WTC11 (cell line): ENCODE data around the gene STK32C. TPM values are rescaled to one million over a fixed set of nuclear protein-coding genes. Genes with fewer than 3 reads are reported as not detected.
A peak's percentile ranks its signal among the peaks of the same experiment; 100 is the strongest.

ENCODE experiments used
- ATAC-seq: fragments of 200-7000 bp; cut with Tn5 transposase; 2 replicates; pipeline ENCODE4 v1.10.0; 2021; ENCODE audit warnings: mild to moderate bottlenecking, moderate library complexity
- CTCF ChIA-PET: fragments of 300-600 bp; sonication (Branson Sonifier 250); formaldehyde crosslinking; loops from one replicate; lab custom pipeline; 2021; ENCODE audit warnings: antibody characterized with exemption; lab: Charles Lee
- POLR2A ChIA-PET: fragments of 350-600 bp; sonication (Branson Sonifier 250); formaldehyde crosslinking; loops from one replicate; lab custom pipeline; 2021; ENCODE audit warnings: antibody characterized with exemption; lab: Charles Lee
- DNase-seq: peaks from one replicate; pipeline ENCODE4 v3.0.0; 2021; ENCODE audit warnings: low spot score
- H3K27ac Mint-ChIP-seq: 2 replicates; pipeline ENCODE4 v1.8.0; 2021; ENCODE audit warnings: mixed read lengths
- H3K27me3 Mint-ChIP-seq: 2 replicates; pipeline ENCODE4 v1.8.0; 2021; ENCODE audit warnings: low read depth, mild to moderate bottlenecking, moderate library complexity, mixed read lengths
- H3K36me3 Mint-ChIP-seq: 2 replicates; pipeline ENCODE4 v1.8.0; 2021; ENCODE audit warnings: mixed read lengths
- H3K4me1 Mint-ChIP-seq: 2 replicates; pipeline ENCODE4 v1.8.0; 2022; ENCODE audit warnings: mixed read lengths
- H3K4me3 Mint-ChIP-seq: 2 replicates; pipeline ENCODE4 v1.8.0; 2021; ENCODE audit warnings: mild to moderate bottlenecking, moderate library complexity, mixed read lengths
- H3K9me3 Mint-ChIP-seq: 2 replicates; pipeline ENCODE4 v1.8.0; 2021; ENCODE audit warnings: mixed read lengths
- AR ChIP-seq: fragments of 250-450 bp; sonication (Bioruptor Pico); IDR thresholded peaks from 2 replicates; pipeline ENCODE4 v1.9.0; 2021; ENCODE audit warnings: mild to moderate bottlenecking
- CDX4 ChIP-seq: fragments of 250-450 bp; sonication (Bioruptor Pico); IDR thresholded peaks from 2 replicates; pipeline ENCODE4 v1.9.0; 2021; ENCODE audit warnings: moderate library complexity, mild to moderate bottlenecking, inconsistent platforms, borderline replicate concordance
- MYBL2 ChIP-seq: sonication (generic); formaldehyde crosslinking; IDR thresholded peaks from 2 replicates; pipeline ENCODE4 v1.8.1; 2023; ENCODE audit warnings: mild to moderate bottlenecking, moderate library complexity, missing genetic modification reagents
- NR3C1 ChIP-seq: sonication (generic); formaldehyde crosslinking; conservative IDR thresholded peaks from 2 replicates; pipeline ENCODE4 v1.8.1; 2023; ENCODE audit warnings: low read depth, mild to moderate bottlenecking, missing genetic modification reagents
- PREB ChIP-seq: sonication (generic); formaldehyde crosslinking; IDR thresholded peaks from 2 replicates; pipeline ENCODE4 v1.8.1; 2022; ENCODE audit warnings: mild to moderate bottlenecking, missing genetic modification reagents, moderate library complexity, borderline replicate concordance
- SMAD3 ChIP-seq: sonication (generic); formaldehyde crosslinking; IDR thresholded peaks from 2 replicates; pipeline ENCODE4 v1.8.0; 2022; ENCODE audit warnings: missing genetic modification reagents, mild to moderate bottlenecking, borderline replicate concordance
- TEAD1 ChIP-seq: sonication (generic); formaldehyde crosslinking; IDR thresholded peaks from 2 replicates; pipeline ENCODE4 v1.8.0; 2022; ENCODE audit warnings: mild to moderate bottlenecking, missing genetic modification reagents
- total RNA-seq: library from RNA; stranded (reverse); gene quantifications from 3 replicates; pipeline ENCODE4 v1.2.3, GENCODE V29; 2021
- TF ChIP-seq, protein P1 (sequence below): sonication (generic); formaldehyde crosslinking; IDR thresholded peaks from 2 replicates; pipeline ENCODE4 v1.8.0; 2022; ENCODE audit warnings: mild to moderate bottlenecking, missing genetic modification reagents
- TF ChIP-seq, protein P2 (sequence below): sonication (generic); formaldehyde crosslinking; IDR thresholded peaks from 2 replicates; pipeline ENCODE4 v1.8.0; 2022; ENCODE audit warnings: missing genetic modification reagents
- TF ChIP-seq, protein P3 (sequence below): fragments of 250-450 bp; sonication (Bioruptor Pico); IDR thresholded peaks from 2 replicates; pipeline ENCODE4 v2.1.2; 2022; ENCODE audit warnings: mild to moderate bottlenecking, moderate library complexity

STK32C gene
- total RNA-seq, 1 experiment from 2014 or later = 20.7 TPM

DNA sequence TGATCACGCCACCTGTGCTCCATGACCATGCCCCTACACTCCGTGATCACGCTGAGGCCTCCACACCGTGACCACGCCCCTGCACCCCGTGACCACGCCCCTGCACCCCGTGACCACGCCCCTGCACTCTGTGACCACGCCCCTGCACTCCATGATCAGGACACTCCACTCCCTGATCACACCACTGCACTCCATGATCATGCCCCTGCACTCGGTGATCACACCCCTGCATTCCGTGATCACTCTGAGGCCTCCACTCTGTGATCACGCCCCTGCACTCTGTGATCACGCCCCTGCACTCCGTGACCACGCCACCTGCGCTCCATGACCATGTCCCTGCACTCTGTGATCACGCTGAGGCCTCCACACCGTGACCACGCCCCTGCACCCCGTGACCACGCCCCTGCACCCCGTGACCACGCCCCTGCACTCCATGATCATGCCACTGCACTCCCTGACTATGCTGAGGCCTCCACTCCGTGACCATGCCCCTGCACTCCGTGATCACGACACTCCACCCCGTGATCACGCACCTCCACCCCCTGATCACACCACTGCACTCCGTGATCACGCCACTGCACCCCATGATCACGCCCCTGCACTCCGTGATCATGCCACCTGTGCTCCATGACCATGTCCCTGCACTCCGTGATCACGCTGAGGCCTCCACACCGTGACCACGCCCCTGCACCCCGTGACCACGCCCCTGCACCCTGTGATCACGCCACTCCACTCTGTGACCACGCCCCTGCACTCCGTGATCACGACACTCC lies 27.7 kb downstream of the STK32C start:
- CTCF ChIA-PET = no interaction called here
- no peaks in the 10 kb centered on the region for H3K36me3 Mint-ChIP-seq

DNA sequence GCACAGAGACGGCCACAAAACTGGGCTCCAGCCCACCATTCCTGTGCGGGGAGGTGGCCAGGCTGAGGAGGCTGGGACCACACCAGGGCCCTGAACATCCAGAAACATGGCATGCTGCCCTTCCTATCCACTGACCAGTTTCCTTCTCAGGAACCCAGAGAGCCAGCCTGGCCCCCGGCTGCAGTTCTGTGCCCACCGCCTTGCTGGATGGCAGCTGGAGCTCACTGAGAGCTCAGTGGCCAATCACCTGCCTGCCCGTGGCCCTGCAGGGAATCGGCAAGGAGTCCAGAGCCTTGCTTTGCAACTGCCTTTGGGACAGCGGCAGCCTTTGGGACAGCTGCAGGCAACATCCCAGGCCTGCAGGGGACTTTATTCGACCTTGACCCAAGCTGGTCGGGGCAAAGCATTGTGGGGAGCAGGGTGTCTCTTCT lies 30.4 kb downstream of the STK32C start:
- Mint-ChIP-seq H3K36me3 (no peaks in the 10 kb centered on the region), H3K27ac (no peak overlapping the region), H3K27me3 (no peaks in the 10 kb centered on the region), H3K4me3 (no peak overlapping the region), H3K9me3 (peaks cover 8% of the 10 kb centered on the region; the same call in 1 of the 2 replicates), H3K4me1 (no peaks in the 10 kb centered on the region; the same call in 1 of the 2 replicates)
- no peak for TF ChIP-seq MYBL2 (CRISPR knock-in tag)
- no peak for TF ChIP-seq PREB
- TF ChIP-seq NR3C1 (CRISPR knock-in tag) = no peak
- TF ChIP-seq, protein P1, sequence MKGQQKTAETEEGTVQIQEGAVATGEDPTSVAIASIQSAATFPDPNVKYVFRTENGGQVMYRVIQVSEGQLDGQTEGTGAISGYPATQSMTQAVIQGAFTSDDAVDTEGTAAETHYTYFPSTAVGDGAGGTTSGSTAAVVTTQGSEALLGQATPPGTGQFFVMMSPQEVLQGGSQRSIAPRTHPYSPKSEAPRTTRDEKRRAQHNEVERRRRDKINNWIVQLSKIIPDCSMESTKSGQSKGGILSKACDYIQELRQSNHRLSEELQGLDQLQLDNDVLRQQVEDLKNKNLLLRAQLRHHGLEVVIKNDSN (CRISPR knock-in tag) = no peak
- TF ChIP-seq CDX4 (CRISPR knock-in tag) = no peak
- TF ChIP-seq TEAD1 (CRISPR knock-in tag) = no peak
- TF ChIP-seq, protein P2, sequence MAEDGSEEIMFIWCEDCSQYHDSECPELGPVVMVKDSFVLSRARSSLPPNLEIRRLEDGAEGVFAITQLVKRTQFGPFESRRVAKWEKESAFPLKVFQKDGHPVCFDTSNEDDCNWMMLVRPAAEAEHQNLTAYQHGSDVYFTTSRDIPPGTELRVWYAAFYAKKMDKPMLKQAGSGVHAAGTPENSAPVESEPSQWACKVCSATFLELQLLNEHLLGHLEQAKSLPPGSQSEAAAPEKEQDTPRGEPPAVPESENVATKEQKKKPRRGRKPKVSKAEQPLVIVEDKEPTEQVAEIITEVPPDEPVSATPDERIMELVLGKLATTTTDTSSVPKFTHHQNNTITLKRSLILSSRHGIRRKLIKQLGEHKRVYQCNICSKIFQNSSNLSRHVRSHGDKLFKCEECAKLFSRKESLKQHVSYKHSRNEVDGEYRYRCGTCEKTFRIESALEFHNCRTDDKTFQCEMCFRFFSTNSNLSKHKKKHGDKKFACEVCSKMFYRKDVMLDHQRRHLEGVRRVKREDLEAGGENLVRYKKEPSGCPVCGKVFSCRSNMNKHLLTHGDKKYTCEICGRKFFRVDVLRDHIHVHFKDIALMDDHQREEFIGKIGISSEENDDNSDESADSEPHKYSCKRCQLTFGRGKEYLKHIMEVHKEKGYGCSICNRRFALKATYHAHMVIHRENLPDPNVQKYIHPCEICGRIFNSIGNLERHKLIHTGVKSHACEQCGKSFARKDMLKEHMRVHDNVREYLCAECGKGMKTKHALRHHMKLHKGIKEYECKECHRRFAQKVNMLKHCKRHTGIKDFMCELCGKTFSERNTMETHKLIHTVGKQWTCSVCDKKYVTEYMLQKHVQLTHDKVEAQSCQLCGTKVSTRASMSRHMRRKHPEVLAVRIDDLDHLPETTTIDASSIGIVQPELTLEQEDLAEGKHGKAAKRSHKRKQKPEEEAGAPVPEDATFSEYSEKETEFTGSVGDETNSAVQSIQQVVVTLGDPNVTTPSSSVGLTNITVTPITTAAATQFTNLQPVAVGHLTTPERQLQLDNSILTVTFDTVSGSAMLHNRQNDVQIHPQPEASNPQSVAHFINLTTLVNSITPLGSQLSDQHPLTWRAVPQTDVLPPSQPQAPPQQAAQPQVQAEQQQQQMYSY (CRISPR knock-in tag) = peak; percentile 59
- TF ChIP-seq AR (CRISPR knock-in tag) = no peak
- TF ChIP-seq SMAD3 (CRISPR knock-in tag) = no peak
- CTCF ChIA-PET = interaction anchor here (0.6 to 1.0 kb wide), 2 partner anchors 76 to 135 kb away, joined by 3 to 4 read pairs; no protein-coding TSS in a partner anchor
- ATAC-seq (peak; percentile 28; the same call in 1 of the 2 replicates), DNase-seq (no peak)
- POLR2A ChIA-PET = interaction anchor here (1.0 kb wide), 1 partner anchor 15 kb away, joined by 3 read pairs; no protein-coding TSS in a partner anchor

More for the DNA sequence above, 27.7 kb downstream of the STK32C start:
- no peaks in the 10 kb centered on the region for H3K27me3 Mint-ChIP-seq
- no peak for ATAC-seq
- DNase-seq = no peak
- H3K9me3 Mint-ChIP-seq = peaks cover 8% of the 10 kb centered on the region; the same call in 1 of the 2 replicates
- H3K4me3 Mint-ChIP-seq = no peak overlapping the region
- peaks cover 3% of the 10 kb centered on the region for H3K4me1 Mint-ChIP-seq
- no peak for TF ChIP-seq AR (CRISPR knock-in tag)
- TF ChIP-seq, protein P3, sequence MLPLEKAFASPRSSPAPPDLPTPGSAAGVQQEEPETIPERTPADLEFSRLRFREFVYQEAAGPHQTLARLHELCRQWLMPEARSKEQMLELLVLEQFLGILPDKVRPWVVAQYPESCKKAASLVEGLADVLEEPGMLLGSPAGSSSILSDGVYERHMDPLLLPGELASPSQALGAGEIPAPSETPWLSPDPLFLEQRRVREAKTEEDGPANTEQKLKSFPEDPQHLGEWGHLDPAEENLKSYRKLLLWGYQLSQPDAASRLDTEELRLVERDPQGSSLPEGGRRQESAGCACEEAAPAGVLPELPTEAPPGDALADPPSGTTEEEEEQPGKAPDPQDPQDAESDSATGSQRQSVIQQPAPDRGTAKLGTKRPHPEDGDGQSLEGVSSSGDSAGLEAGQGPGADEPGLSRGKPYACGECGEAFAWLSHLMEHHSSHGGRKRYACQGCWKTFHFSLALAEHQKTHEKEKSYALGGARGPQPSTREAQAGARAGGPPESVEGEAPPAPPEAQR (CRISPR knock-in tag) = no peak
- no peak overlapping the region for H3K27ac Mint-ChIP-seq
- POLR2A ChIA-PET = no interaction called here
